Measurements from ENCODE around the gene STAT3.
A peak's percentile ranks its signal among the peaks of the same experiment; 100 is the strongest.
"Not testable (repeated sequence)": the region's sequence is repeated elsewhere in the genome, so short reads cannot be mapped to it uniquely, and the experiment has no call there.

The STAT3 gene

GRCh38 chr17:42422412-42422957, 34.2 kb upstream of the STAT3 start:
- peak overlapping the region; percentile 90 for H3K4me2 ChIP-seq (ENCODE audit: low read length)
- H3K27me3 ChIP-seq (ENCODE audit: control insufficient read depth, insufficient read depth, low read length) = no peaks in the 10 kb centered on the region
- no peak for TF ChIP-seq CTCF (IDR thresholded peaks at IDR 0.05)
- peak overlapping the region; percentile 68 for H2AFZ ChIP-seq
- peak overlapping the region; percentile 17 for H3K27ac ChIP-seq
- no peaks in the 10 kb centered on the region for H3K79me2 ChIP-seq
- no peaks in the 10 kb centered on the region for H3K36me3 ChIP-seq (ENCODE audit: control insufficient read depth, insufficient read depth, low read length)
- H3K9me3 ChIP-seq (ENCODE audit: control insufficient read depth, low read length) = no peaks in the 10 kb centered on the region
- peaks cover 2% of the 10 kb centered on the region for H3K4me1 ChIP-seq
- no peak overlapping the region for H3K9ac ChIP-seq
- H3K4me3 ChIP-seq (ENCODE audit: low read depth, low read length) = peak overlapping the region; percentile 77

DNA sequence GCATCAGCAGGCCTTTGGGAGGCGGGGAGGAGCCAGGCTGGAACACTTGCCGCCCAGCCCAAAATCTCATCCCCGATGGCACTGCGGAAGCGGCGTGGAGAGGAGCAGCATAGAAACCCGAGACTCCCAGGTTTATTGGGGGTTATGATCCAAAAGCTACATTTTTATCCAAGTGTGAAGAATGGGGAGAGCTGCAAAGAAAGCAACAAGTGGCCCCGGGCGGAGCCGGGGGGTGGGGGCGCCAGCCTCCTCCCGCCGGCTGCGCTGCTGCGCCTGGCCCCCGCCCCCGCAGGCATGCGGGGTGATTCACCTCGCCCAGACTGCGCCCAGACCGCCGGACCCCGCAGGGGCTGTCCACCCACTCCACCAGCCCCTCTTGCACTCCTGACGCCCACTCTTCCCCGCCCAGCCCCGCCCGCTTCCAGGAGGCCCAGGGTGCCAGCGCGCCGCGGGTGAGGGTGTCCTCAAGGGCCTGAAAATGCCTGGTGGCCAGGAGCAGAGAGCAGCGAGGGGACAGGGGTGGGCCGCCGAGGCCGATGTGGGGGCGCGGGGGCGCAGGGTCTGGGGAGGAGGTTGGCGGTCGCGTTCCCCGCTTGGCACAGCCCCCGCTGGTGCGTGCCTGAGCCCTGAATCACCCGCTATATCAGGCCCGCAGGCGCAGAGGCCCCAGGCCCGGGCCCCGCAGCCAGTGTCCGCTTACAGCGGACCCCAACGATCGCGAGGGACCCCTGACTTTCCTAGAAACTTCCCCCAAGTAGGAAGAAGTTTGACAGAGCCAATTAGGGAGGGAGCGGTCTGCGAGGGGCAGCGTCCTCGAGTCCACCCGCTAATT, 33.5 kb upstream of the STAT3 start:
- peaks cover 2% of the 10 kb centered on the region for H3K4me1 ChIP-seq

DNA sequence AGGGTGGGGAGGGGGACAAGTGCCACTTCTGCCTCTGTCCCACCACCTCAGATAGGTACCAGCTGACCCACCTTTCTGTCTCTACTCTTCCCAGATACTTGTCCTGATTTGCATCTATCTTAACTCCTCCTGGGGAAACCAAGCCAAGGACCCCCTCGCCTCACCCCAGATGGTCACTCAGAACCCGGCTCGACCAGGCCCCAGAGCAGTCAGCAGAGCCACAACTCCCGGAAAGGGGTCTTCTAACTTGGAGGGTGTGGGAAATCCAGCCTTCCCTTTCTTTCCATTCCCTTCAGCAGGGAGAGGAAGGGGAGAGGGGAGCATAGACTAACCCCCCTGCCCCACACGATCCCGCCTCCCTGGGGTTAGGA, 32.9 kb upstream of the STAT3 start:
- Histone ChIP-seq H2AFZ (no peak overlapping the region), H3K9ac (no peak overlapping the region), H3K9me3 (ENCODE audit: control insufficient read depth, low read length) (no peaks in the 10 kb centered on the region), H3K4me3 (ENCODE audit: low read depth, low read length) (peak overlapping the region; percentile 25), H3K4me2 (ENCODE audit: low read length) (peak overlapping the region; percentile 42), H3K27ac (peak overlapping the region; percentile 29), H3K27me3 (ENCODE audit: control insufficient read depth, insufficient read depth, low read length) (no peaks in the 10 kb centered on the region), H3K4me1 (peaks cover 2% of the 10 kb centered on the region), H3K36me3 (ENCODE audit: control insufficient read depth, insufficient read depth, low read length) (no peaks in the 10 kb centered on the region), H3K79me2 (no peaks in the 10 kb centered on the region)
- no peak for TF ChIP-seq CTCF (IDR thresholded peaks at IDR 0.05)

More for the DNA sequence above, 33.5 kb upstream of the STAT3 start:
- peak overlapping the region; percentile 29 for H3K27ac ChIP-seq
- H3K9ac ChIP-seq = no peak overlapping the region
- H3K4me3 ChIP-seq (ENCODE audit: low read depth, low read length) = peak overlapping the region; percentile 77
- TF ChIP-seq CTCF (IDR thresholded peaks at IDR 0.05) = no peak
- H3K27me3 ChIP-seq (ENCODE audit: control insufficient read depth, insufficient read depth, low read length) = no peaks in the 10 kb centered on the region
- peak overlapping the region; percentile 70 for H2AFZ ChIP-seq
- H3K4me2 ChIP-seq (ENCODE audit: low read length) = peak overlapping the region; percentile 42
- H3K36me3 ChIP-seq (ENCODE audit: control insufficient read depth, insufficient read depth, low read length) = no peaks in the 10 kb centered on the region
- H3K79me2 ChIP-seq = no peaks in the 10 kb centered on the region
- H3K9me3 ChIP-seq (ENCODE audit: control insufficient read depth, low read length) = no peaks in the 10 kb centered on the region

- not testable (repeated sequence) for H3K4me2 ChIP-seq (ENCODE audit: low read length); H3K36me3 ChIP-seq (ENCODE audit: control insufficient read depth, insufficient read depth, low read length); H3K9me3 ChIP-seq (ENCODE audit: control insufficient read depth, low read length); H3K79me2 ChIP-seq; H3K27ac ChIP-seq; H3K27me3 ChIP-seq (ENCODE audit: control insufficient read depth, insufficient read depth, low read length); H3K4me1 ChIP-seq; H2AFZ ChIP-seq; H3K9ac ChIP-seq; H3K4me3 ChIP-seq (ENCODE audit: low read depth, low read length)
These were observed 29.7 kb upstream of the STAT3 start for GRCh38 chr17:42417981-42418380.

- Histone ChIP-seq H3K4me1 (peaks cover 3% of the 10 kb centered on the region), H3K27me3 (ENCODE audit: control insufficient read depth, insufficient read depth, low read length) (no peaks in the 10 kb centered on the region), H3K4me2 (ENCODE audit: low read length) (peak overlapping the region; percentile 35), H3K9me3 (ENCODE audit: control insufficient read depth, low read length) (no peaks in the 10 kb centered on the region), H2AFZ (no peak overlapping the region), H3K9ac (no peak overlapping the region), H3K36me3 (ENCODE audit: control insufficient read depth, insufficient read depth, low read length) (no peaks in the 10 kb centered on the region), H3K4me3 (ENCODE audit: low read depth, low read length) (no peak overlapping the region), H3K79me2 (no peaks in the 10 kb centered on the region), H3K27ac (no peak overlapping the region)
- TF ChIP-seq CTCF (IDR thresholded peaks at IDR 0.05) = no peak
These were observed 26.6 kb upstream of the STAT3 start for GRCh38 chr17:42414704-42415409.

Data from parathyroid adenoma (tissue), 2 donors.